Stromal cell of bone marrow (primary cell): Measurements from ENCODE around the gene KIAA0825.
A peak's percentile ranks its signal among the peaks of the same experiment; 100 is the strongest.

Experiments used
- DNase-seq: peaks from one replicate; pipeline ENCODE4 v3.0.0-alpha.2; 2012; ENCODE audit warnings: low read depth

The KIAA0825 gene

DNA sequence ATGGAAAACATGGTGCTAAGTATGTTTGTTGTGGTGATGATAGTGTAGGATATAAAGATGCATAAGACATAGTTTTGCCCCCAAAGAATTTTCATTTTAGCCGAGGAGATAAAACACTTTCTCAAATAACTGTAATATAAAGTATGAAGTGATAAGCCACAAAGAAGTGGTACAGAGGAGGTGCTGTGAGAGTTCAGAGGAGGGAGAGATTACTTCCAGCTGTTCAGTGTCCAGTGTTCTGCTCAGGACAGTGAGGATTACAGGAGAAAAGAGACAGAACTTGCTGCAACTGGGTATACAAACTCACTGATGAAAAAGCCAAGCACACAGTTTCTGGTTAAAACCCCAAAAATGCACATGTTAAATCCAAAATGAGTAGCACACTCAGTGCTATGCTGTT, 309.3 kb downstream of the KIAA0825 start:
- DNase-seq: no peak

DNA sequence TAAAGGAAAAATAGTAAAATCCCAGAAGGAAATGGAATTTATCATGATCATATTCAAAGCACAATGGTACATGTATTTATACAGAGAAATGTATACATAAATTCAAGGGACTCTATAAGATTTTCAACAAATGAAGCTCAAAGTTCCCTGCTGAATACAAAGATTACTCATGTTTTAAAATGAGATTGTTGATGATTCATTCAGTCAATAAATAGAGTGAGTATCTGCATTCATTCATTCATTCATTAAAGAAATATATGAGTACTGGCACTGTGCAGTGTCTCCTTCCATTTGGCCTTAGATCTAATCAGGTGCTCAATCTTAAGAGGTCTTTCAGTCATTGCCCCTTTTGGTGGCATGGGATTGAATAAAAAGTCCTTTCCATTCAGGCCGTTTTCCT, 310.0 kb downstream of the KIAA0825 start:
- DNase-seq: no peak

DNA sequence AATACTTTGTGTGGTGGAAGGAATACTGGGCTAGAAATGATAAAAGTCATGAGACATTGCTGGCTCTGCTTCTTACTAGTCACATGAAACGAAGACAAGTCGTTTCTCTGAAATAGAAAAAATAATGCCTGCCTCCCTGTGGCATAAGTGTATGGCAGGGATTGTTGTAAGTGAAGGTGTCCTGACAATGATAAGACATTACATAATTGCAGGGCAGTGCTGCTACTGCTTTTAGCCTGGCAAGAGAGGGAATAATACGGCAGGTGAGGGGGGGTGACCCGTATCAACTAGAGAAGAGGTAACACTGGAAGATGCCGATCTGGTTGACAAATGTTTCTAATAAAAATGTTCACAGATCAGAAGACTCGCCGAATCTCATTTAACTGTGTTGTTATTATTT, 314.3 kb downstream of the KIAA0825 start:
- no peak for DNase-seq

DNA sequence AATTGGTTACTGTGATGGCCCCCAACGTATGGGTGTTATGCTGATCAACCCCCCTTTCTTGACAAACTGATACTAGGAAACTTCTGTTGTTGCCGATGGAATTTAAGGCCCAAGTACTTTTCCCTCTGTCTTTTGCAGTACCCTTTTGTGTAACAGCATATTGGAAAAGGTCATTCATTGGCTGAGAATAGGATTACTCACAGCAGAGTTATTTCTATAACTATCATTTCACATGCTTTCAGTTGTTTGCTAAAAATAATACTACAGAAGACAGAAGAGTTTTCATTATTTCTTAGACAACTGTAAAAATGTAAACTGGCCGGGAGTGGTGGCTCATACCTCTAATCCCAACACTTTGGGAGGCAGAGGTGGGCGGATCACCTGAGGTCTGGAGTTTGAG, 329.5 kb downstream of the KIAA0825 start:
- peak; percentile 13 for DNase-seq

DNA sequence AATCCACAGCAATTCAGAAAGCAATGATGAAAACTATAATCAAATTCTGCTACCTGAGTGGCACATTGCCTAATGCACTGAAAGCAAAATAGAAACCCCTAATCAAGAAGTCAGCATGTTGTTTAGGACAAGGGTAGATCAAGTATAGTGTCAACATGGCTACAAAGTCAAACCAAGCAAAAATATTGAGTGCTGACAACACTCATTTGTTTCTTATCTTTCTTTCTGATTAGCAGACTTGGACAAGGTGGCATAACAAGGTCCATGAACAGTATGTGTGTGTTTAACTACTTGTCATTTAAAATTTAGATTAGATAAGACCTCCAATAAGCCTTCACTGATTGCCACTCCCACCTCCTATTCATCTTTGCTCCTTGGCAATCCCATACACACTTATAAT, 332.4 kb downstream of the KIAA0825 start:
- DNase-seq: no peak

DNA sequence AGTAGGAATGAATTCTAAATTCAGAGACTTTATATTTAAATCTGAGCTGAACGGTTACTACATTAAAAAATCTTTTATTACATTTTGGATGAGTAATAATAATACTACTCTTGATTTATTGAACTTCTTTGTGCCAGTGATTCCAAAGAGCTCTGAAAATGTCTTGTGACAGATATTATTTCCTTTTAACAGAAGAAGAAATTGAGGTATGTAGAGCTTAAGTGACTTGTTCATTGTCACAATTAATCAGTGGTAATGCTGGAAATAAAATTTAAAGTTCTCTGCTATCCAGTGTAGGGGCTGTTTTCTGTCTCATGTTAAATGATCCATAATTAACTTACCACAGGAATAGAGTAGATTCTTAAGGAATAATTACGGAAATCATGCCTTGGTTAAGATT, 335.3 kb downstream of the KIAA0825 start:
- no peak for DNase-seq

DNA sequence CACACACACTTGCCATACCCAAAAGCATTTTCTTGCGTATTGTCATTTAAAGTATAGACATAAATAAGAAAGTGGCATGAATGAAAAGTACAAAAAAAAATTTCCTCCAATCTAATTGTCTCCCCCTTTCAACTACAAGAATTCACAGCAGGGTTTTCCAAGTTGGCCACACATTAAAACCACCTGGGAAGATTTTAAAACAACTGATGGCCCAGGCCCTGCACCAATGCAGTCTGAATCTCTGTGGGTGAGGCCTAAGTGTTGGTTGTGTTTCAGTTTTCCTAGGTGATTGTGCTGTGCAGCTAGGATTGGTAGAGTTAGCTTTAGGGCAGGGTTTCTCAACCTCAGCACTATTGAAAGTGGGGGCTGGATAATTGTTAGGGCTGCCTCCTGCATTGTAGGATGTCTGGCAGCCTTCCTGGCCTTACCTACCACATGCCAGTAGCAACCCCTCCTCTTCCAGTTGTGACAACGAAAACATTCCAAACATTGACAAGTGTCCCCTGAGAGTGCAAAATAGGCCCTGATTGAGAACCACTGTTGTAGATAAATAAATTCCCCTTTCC, 337.1 kb downstream of the KIAA0825 start:
- DNase-seq: no peak

DNA sequence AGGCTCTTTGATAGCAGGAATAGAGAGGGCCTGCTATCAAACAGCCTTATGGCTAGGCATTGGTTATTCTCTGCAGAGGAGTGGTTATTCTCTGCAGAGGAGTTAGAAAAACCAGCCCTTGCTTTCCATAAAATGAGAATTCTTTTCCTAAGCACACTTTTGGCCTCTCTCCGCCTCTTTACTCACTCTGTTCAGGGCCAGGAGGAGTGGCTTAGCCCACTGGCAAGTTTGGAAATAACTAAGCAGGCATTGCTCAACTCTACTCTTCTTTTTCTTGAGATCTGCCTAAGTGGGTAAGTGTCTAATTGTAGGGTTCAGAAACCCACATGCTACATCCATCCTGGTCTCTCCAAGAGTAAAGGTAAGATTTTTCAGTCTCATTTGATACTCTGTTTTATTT, 341.7 kb downstream of the KIAA0825 start:
- DNase-seq: peak; percentile 14

DNA sequence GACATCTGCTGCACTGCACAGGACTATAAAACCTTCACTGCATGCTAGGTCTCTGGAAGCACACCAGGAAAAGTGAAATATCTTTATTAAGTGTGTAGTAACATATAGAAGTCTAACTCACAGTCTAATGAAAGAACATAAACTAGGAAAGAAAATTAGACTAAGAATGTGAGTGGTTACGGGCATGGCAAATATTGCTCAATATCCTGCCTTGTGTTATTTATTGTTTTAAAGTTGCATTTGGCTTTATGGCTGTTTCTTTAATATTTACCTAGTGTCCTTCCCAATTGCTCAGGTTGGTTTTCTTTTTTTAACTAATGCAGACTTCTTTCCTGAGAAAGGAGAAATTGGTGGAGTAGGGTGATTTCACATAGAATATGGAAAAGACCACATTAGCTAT, 342.4 kb downstream of the KIAA0825 start:
- no peak for DNase-seq

DNA sequence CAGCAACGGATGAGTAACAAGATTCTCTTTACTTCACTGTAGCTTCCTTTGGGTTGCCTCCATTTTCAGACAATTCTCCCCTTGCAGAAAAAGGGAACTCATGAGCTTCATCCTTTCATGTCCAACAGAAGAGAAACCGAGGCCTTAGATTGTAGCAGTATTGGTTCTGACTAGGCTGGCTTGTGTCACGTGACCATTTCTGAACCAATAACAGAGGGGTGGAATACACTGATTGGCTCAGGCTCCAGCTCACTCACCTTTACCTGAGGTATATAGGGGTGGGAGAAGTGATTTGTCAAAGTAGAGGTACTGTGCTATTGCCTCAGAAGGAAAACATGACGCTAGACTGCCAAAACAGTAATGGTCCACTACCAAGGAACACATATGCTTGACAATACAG, 343.7 kb downstream of the KIAA0825 start:
- no peak for DNase-seq

DNA sequence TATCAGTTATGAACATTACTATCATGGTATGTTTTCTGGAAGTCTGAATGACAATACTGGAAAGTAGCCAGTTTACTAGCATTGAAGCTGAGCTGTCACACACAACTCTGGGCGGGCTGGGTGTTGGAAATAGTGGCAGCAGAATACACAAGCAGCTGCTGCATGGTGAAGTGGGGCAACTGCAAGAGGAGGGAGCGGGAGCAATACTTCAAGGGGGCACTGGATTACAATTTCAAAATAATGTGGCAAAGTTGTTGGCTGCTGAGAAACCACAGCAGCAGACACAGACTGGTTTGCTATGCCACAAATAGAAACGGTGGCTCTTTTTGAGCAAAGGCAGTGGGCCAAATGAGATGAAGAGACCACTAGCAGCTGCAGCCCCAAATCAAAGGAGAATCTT, 350.2 kb downstream of the KIAA0825 start:
- no peak for DNase-seq

DNA sequence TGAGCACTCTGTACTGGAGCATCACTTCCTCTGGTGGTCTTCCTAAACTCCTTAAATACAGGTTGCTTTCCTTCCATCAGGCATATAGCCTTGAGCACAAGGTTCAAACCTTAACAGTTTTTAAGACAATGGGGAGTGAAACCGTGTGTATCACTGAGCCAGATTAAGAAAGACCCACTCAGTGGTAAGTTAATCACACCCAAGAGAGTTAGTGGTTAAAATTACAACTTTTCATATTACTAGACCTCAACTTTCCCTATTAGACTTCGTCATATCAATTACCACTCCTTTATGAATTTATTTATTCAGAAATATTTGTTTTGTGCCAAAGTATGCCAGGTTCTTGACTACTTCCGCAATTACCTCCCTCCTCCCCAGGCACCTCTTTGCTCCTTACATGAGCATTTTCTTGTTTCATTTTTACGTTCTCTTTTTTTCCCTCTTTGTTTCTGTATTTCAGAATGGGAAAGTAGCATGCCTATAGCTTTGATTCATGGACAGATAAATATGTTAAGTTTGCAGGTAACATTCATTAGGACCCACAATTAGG, 351.0 kb downstream of the KIAA0825 start:
- no peak for DNase-seq

DNA sequence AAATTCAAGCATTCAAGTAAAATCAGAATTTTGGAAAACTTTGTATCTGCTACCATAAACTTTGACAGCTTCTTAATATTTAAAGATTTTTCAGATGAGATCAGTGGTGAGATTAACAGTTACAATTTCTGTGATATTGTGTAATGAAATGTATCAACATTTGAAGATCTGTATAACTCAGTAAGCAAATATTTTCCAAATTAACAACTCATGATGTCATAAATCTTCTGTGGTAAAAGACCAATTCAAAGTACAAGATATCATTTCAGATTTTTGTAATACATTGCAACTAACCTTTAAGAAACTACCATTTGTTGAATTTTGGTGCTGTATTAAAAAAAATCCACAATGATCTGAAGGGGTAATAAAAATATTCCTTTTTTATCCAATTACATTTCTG, 352.2 kb downstream of the KIAA0825 start:
- no peak for DNase-seq

DNA sequence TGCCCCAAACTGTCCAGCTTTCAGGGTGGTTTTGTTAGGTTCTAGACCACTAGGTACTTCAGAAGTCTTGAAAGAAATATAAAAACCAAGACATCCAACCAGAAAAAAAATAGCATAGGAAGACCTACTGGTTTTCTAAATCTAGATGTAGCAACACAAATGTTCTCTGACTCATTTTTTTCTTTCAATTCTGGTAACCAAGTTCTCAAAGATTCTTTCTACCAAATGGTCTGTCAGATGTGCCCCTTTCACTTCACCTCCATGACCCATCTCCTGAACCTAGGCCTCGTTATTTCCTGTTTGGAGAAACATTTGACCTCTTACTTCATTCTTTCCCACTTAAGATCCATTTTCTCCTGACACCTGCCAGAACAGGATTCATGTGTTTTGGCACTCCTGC, 355.3 kb downstream of the KIAA0825 start:
- no peak for DNase-seq

DNA sequence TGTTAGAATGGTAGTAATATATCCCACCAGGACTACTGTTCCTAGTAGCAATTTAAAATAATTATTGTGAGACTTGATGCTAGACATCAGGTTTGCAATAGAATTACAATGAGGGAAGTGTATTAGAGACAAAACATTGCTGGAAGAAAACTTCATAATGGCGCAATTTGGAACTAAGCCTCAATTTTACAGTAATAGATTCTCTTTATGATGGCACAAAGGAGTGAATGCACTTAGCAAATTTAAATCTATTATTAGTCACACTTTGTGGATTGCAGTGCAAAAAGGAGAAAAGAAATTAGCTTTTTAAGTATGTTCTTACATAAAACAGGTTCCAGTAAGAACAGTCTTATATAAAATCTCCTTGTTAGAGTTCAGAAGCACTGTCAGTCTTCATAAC, 358.3 kb downstream of the KIAA0825 start:
- DNase-seq: no peak

DNA sequence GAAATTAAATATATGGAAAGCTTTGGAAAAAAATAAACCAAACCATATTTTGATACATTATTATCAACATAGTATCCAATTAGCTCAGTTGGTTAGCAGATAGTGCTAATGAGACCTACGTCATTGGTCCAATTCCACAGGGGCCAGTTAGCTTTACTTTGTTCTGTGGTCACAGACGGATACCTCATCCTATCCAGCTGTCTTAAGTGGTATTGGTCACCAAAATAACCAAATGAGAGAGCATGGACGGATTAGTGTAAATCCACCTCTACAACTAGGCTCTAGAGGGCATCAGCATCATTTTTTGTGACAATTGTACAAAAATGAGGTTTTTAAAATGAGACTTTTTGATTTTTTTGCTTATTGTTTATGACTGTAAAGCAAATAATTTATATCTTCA, 364.2 kb downstream of the KIAA0825 start:
- no peak for DNase-seq

DNA sequence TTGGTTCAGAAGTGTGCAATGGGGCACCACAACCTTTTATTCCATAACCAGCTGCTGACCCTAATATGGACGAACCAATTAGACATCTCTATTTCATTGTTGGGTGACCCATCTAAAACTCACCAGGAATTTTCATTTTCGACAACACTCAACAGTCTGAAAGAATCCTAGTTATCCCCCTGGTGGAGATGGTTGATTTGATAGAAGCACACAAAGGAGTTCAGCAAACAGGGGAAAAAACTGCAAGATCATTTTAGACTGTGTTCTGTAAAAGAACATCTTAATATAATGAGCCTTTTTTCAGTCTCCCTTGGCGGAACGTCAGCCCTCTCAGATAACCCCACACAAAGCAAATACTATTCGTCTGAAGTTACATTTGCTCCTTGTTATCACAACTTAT, 367.4 kb downstream of the KIAA0825 start:
- DNase-seq: no peak

DNA sequence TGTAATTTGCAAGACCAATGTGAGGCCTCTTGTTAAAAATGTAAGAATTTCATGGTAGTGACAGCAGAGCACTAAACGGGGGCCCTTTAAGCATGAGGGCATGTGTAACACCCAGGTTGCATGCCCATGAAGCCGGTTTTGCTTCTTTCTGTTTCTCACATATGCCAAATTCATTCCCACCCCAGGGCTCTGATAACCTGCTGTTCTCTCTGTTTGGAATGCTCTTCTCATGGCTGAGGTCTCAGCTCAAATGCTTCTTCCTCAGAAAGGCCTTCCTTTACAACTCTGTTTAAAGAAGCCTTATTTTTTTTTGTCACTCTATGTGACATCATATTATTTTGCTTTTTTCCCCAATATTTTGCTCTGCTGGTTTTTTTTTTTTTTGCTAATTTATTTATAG, 369.0 kb downstream of the KIAA0825 start:
- no peak for DNase-seq

DNA sequence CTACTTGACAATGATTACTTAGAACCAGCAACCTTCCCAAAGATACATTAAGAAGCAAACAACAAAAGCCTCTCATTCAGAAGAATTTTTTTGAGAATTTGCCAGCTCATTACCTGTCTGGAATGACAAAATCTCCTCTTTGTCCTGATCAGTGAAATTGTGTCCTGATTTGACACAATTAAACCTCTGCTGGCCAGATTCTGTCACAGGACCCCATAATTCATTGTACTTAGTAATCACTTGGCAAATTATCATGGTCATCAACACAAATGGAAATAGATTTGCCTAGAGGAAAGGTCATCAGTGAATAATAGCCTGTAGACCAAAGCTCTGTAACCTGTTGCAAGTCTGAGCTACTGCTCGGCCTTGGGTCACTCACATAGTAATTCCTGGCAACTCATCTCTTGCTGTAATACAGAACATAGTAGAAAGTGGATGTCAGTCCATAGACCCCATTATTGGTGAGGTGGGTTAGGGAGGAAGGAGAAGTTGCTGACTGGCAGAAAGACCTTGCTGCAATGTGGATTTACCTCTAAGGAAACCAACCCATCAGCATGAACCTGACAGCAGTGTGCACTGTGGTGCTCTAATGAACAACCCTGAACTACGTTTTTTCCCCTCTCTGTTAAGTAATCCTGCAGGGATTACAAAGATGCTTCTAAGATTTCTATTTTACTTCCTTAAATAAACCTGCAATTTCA, 370.1 kb downstream of the KIAA0825 start:
- no peak for DNase-seq

DNA sequence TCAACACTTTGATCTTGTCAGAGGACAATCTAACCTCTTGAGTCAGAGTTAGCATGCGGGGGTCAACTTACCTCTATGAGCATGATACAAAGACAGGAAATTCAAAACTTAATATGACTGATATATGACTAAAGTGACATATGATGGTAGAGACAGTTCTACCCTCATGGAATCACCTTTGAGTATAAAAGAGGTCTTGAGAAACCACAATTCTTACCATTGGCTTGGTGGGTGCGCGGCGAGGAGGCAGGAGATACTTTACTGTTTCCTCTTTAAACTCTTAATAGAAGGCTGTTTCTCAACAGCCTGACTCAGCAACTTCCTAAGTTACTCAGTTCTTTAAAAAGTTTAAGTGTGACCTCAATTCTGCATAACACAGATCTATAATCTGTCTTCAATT, 372.8 kb downstream of the KIAA0825 start:
- DNase-seq: no peak

DNA sequence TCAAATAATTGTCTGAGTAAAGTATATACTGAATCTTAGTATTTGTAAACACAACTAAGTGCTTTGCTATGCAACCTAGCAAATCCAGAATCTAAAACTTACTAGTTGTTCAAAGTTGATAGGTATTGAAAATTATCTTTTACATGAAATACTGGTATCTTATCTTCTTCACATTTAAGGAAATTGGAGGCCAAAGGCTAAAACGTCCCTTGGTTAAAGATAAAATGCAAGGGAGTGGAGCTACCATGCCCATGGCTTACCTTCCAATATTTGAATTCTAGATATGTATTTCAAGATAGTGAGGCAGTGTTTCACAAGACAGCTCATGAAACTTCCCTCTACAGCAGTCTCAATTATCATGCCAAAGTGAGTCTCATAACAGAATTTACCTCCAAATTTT, 373.5 kb downstream of the KIAA0825 start:
- DNase-seq: no peak

DNA sequence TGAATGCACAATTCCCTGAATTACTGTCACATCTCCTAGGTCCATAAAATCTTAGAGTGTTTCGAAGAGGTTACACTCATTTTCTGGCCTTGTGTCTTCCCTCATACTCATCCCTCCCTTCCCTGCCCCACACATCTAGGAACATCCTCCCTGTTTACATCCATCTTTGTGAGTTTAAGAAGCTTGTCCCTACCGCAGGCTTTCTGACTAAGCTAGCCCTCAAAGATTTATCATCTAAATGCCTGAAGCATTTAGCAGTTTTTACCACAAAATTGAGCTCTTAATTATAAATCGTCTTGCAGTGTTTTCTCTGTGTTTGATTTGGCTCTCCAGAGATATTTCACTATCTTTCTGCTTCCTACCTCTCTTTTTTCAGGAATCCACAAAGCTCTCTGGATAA, 374.8 kb downstream of the KIAA0825 start:
- no peak for DNase-seq

DNA sequence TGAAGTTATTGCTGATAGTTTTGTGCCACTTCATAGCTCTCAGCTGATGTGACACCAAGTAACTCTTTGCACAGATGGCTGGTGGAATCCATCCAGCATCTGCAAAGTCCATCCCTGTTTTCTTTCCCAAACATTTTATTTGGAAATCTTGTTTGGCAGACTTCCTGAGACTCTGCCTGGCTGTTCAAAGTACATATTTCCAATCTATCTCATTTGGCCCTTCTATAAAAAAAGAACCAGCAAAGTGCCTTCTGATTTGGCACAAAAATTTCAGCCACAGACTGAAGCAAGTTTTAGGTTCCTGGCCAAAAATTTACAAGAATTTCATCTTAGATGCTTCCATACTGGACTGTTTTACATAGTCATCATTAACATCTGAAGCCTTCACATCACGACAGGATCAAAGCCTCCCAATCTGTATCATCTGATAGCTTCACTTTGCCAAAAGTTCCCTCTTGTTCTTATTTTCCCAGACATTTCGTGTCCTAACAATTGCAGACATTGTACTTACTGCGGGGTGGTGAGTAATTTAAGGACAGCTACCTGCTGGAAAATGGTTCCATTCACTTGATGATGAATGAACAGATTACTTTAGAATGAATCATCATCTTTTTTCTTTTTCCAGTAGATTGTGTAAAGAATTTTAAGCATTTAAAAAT, 377.3 kb downstream of the KIAA0825 start:
- DNase-seq: no peak

DNA sequence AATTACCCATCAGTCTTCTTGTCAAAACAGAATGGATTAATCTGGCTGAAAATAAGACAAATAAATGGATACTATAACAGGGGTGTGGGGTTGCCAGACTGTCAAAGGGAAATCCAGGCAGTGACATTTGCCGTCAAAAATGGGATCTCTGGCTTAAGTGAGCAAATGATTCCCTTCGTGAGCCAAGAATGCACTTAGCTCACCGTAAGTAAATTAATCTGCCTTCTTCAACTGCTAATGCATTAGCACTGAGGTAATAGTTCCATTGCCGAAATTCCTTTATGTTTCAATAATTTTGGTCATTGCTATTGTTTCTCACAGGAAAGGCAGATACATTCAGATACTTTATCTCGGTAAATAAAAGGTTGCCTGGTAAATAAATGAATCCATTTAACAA, 377.8 kb downstream of the KIAA0825 start:
- DNase-seq: no peak
